A549 (cell line): ENCODE measurements around the gene ADD2.

Experiments used
- CBX2 ChIP-seq: fragments of 200-600 bp; sonication (generic); IDR thresholded peaks from 2 replicates; pipeline ENCODE4 v1.6.1; 2016; ENCODE audit warnings: low read depth, mild to moderate bottlenecking, borderline replicate concordance
- CEBPB ChIP-seq, 2 experiments: fragments of >200 bp in 1 of 2; sonication (Bioruptor Twin) in 1 of 2; formaldehyde crosslinking in 1 of 2; IDR thresholded peaks; 2 replicates each; pipeline ENCODE4 v1.6.1; 2012 to 2016
- CHD4 ChIP-seq: fragments of 200-600 bp; sonication (generic); IDR thresholded peaks from 2 replicates; pipeline ENCODE4 v1.6.1; 2016; ENCODE audit warnings: antibody characterized with exemption, mild to moderate bottlenecking, borderline replicate concordance
- EP300 ChIP-seq, 2 experiments: fragments of >200 bp; sonication (Bioruptor Twin); formaldehyde crosslinking; IDR thresholded peaks; 2 replicates in 1 of 2; 3 replicates in 1 of 2; pipeline ENCODE4 v1.6.1; 2016 to 2017
- MYC ChIP-seq: IDR thresholded peaks from 2 replicates; pipeline ENCODE4 v1.6.1; 2012; ENCODE audit warnings: mild to moderate bottlenecking, inconsistent platforms, low read length, improper control_type of control experiment, borderline replicate concordance
- NFE2L2 ChIP-seq: fragments of 150-350 bp; conservative IDR thresholded peaks from 2 replicates; pipeline ENCODE4 v1.6.1; 2014; ENCODE audit warnings: low read length
- POLR2A ChIP-seq: IDR thresholded peaks from 2 replicates; pipeline ENCODE4 v1.6.1; 2012; ENCODE audit warnings: mild to moderate bottlenecking, low read length
- POLR2AphosphoS2 ChIP-seq: conservative IDR thresholded peaks from 2 replicates; pipeline ENCODE4 v1.6.1; 2012; ENCODE audit warnings: low read length, improper control_type of control experiment, inconsistent platforms
- RCOR1 ChIP-seq: fragments of 150-350 bp; IDR thresholded peaks from 2 replicates; pipeline ENCODE4 v1.6.1; 2014; ENCODE audit warnings: antibody characterized with exemption, low read length, low read depth
- RFX5 ChIP-seq: fragments of 450-650 bp; IDR thresholded peaks from 2 replicates; pipeline ENCODE4 v1.7.1; 2014; ENCODE audit warnings: antibody characterized with exemption, mild to moderate bottlenecking, moderate library complexity
- TF ChIP-seq, protein P1 (sequence below): fragments of >200 bp; sonication (Bioruptor Twin); formaldehyde crosslinking; IDR thresholded peaks from 3 replicates; pipeline ENCODE4 v1.5.1; 2016

DNA sequence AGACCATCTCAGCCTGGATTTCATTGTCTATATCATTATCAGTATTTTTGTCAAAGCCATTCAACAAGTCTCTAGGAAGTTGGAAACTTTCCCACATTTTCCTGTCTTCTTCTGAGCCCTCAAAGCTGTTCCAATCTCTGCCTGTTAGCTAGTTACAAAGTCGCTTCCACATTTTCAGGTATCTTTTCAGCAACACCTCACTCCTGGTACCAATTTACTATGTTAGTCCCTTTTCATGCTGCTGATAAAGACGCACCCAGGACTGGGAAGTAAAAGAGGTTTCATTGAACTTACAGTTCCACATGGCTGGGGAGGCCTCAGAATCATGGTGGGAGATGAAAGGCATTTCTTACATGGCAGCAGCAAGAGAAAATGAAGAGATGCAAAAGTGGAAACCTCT, 31.7 kb upstream of the ADD2 start:
- TF ChIP-seq CEBPB (IDR thresholded peaks at IDR 0.05) (no peak), CBX2 (no peak), EP300 (IDR thresholded peaks at IDR 0.05) (no peak), NFE2L2 (no peak), POLR2A (no peak), RFX5 (no peak), POLR2AphosphoS2 (no peak), RCOR1 (no peak), MYC (no peak), CHD4 (no peak)
- TF ChIP-seq, protein P1, sequence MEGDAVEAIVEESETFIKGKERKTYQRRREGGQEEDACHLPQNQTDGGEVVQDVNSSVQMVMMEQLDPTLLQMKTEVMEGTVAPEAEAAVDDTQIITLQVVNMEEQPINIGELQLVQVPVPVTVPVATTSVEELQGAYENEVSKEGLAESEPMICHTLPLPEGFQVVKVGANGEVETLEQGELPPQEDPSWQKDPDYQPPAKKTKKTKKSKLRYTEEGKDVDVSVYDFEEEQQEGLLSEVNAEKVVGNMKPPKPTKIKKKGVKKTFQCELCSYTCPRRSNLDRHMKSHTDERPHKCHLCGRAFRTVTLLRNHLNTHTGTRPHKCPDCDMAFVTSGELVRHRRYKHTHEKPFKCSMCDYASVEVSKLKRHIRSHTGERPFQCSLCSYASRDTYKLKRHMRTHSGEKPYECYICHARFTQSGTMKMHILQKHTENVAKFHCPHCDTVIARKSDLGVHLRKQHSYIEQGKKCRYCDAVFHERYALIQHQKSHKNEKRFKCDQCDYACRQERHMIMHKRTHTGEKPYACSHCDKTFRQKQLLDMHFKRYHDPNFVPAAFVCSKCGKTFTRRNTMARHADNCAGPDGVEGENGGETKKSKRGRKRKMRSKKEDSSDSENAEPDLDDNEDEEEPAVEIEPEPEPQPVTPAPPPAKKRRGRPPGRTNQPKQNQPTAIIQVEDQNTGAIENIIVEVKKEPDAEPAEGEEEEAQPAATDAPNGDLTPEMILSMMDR = no peak
